HG03095 (cell line): Measurements from ENCODE around the gene ARHGAP27.
"Not testable (repeated sequence)": the region's sequence is repeated elsewhere in the genome, so short reads cannot be mapped to it uniquely, and the experiment has no call there.

ENCODE experiments used
- ATAC-seq: cut with Tn5 transposase; IDR thresholded peaks from one replicate; pipeline ENCODE4 v1.9.1; 2021; ENCODE audit warnings: moderate library complexity; ENCODE audit not compliant: unreplicated experiment

ARHGAP27 gene

GRCh38 chr17:45447650-45448049 is 15.0 kb upstream of the ARHGAP27 start:
- ATAC-seq, result not testable (repeated sequence)

GRCh38 chr17:45446872-45447625 is 14.4 kb upstream of the ARHGAP27 start:
- ATAC-seq, result not testable (repeated sequence)

GRCh38 chr17:45445901-45446743 is 13.5 kb upstream of the ARHGAP27 start:
- ATAC-seq, result not testable (repeated sequence)

GRCh38 chr17:45444856-45445820 is 12.5 kb upstream of the ARHGAP27 start:
- ATAC-seq, result not testable (repeated sequence)

- not testable (repeated sequence) for ATAC-seq
Measured at GRCh38 chr17:45444301-45444700, 11.6 kb upstream of the ARHGAP27 start.

GRCh38 chr17:45443371-45444260 is 10.9 kb upstream of the ARHGAP27 start:
- ATAC-seq, result not testable (repeated sequence)

GRCh38 chr17:45441526-45442310 is 9.0 kb upstream of the ARHGAP27 start:
- ATAC-seq, result no peak

- peak; percentile 69 for ATAC-seq
Measured at GRCh38 chr17:45440839-45441515, 8.3 kb upstream of the ARHGAP27 start.

- ATAC-seq, result no peak
Measured at GRCh38 chr17:45440161-45440778, 7.6 kb upstream of the ARHGAP27 start.

GRCh38 chr17:45438931-45439610 is 6.4 kb upstream of the ARHGAP27 start:
- no peak for ATAC-seq

- ATAC-seq, result no peak
Measured at GRCh38 chr17:45437465-45438283, 5.0 kb upstream of the ARHGAP27 start.

GRCh38 chr17:45436625-45437464 is 4.2 kb upstream of the ARHGAP27 start:
- no peak for ATAC-seq

GRCh38 chr17:45436161-45436560 is 3.5 kb upstream of the ARHGAP27 start:
- no peak for ATAC-seq

GRCh38 chr17:45435481-45435880 is 2.8 kb upstream of the ARHGAP27 start:
- ATAC-seq, result no peak

- no peak for ATAC-seq
Measured at GRCh38 chr17:45433159-45433535, 477 bp upstream of the ARHGAP27 start.
